HCT116 (cell line): ENCODE data around the gene ANO8. TPM values are rescaled to one million over a fixed set of nuclear protein-coding genes. Genes with fewer than 3 reads are reported as not detected.
A peak's percentile ranks its signal among the peaks of the same experiment; 100 is the strongest.

ENCODE experiments used
- ATAC-seq: fragments of 200-7000 bp; cut with Tn5 transposase; 2 replicates; pipeline ENCODE4 v1.9.1; 2020; ENCODE audit warnings: mild to moderate bottlenecking, moderate library complexity
- BruUV-seq: library from RNA; stranded (reverse); fragments of 400-500 nt; replicated peaks from 2 replicates; lab custom pipeline; 2021; lab: Mats Ljungman, UMichigan
- CTCF ChIA-PET: fragments of 300-600 bp; sonication (Branson Sonifier 250); formaldehyde crosslinking; loops from one replicate; lab custom pipeline; 2021; ENCODE audit warnings: antibody characterized with exemption; lab: Charles Lee
- POLR2A ChIA-PET: fragments of 300-600, 350-600 bp; sonication (Branson Sonifier 250); formaldehyde crosslinking; loops from one replicate; lab custom pipeline; 2021; ENCODE audit warnings: antibody characterized with exemption; lab: Charles Lee
- RAD21 ChIA-PET, 2 experiments: fragments of 300-600 bp; sonication (Branson Sonifier 250); formaldehyde crosslinking; loops; one replicate each; lab custom pipeline; 2023; ENCODE audit warnings: low total read pairs in 2 of 2; ENCODE audit not compliant: uncharacterized antibody in 2 of 2, unreplicated experiment in 2 of 2, low non-redundant PET in 1 of 2; lab: Charles Lee
- DNase-seq: peaks from one replicate; pipeline ENCODE4 v3.0.0-alpha.2; 2010; ENCODE audit warnings: low read depth, low spot score
- H2AFZ ChIP-seq: fragments of 200-600 bp; shearing (Covaris generic), sonication (generic); 2 replicates; pipeline ENCODE4 v1.6.1; 2017; ENCODE audit warnings: low read depth, mixed run types, mixed read lengths, antibody characterized with exemption, low read length; ENCODE audit not compliant: poor library complexity, severe bottlenecking
- H3K27ac ChIP-seq: 2 replicates; pipeline ENCODE4 v1.5.1; 2012; ENCODE audit warnings: low read depth, low read length
- H3K27me3 ChIP-seq: fragments of 200-600 bp; sonication (generic); 2 replicates; pipeline ENCODE4 v1.6.1; 2016; ENCODE audit warnings: mixed run types, low read length, mixed read lengths; ENCODE audit not compliant: insufficient read depth
- H3K36me3 ChIP-seq, 2 experiments: fragments of 200-500 bp in 1 of 2; fragments of 200-600 bp in 1 of 2; sonication (Bioruptor generic) in 1 of 2; sonication (generic) in 1 of 2; 2 replicates each; pipeline versions ENCODE4 v1.5.1 to v1.6.1; 2014 to 2016; ENCODE audit warnings: low read length in 2 of 2, inconsistent platforms in 1 of 2, mixed read lengths in 1 of 2, mixed run types in 1 of 2; ENCODE audit not compliant: insufficient read depth in 2 of 2, control insufficient read depth in 1 of 2
- H3K4me1 ChIP-seq, 2 experiments: fragments of 200-600 bp in 1 of 2; sonication (generic) in 1 of 2; 2 replicates each; pipeline versions ENCODE4 v1.5.1 to v1.6.1; 2012 to 2017; ENCODE audit warnings: low read length in 2 of 2, inconsistent platforms in 1 of 2, mild to moderate bottlenecking in 1 of 2, mixed read lengths in 1 of 2, mixed run types in 1 of 2, moderate library complexity in 1 of 2; ENCODE audit not compliant: insufficient read depth in 2 of 2, control insufficient read depth in 1 of 2
- H3K4me2 ChIP-seq: fragments of 200-600 bp; sonication (generic); 2 replicates; pipeline ENCODE4 v1.6.1; 2017; ENCODE audit warnings: mixed run types, low read length, mixed read lengths
- H3K4me3 ChIP-seq, 2 experiments: fragments of 200-600 bp in 1 of 2; sonication (generic) in 1 of 2; replicated peaks in 1 of 2; 2 replicates each; pipeline ENCODE4 v1.5.1; 2011 to 2016; ENCODE audit warnings: low read length in 2 of 2, control low read depth in 1 of 2, low read depth in 1 of 2, mild to moderate bottlenecking in 1 of 2, mixed read lengths in 1 of 2, mixed run types in 1 of 2
- H3K79me2 ChIP-seq: fragments of 200-600 bp; sonication (generic); 2 replicates; pipeline ENCODE4 v1.6.1; 2017; ENCODE audit warnings: mild to moderate bottlenecking, mixed run types, low read length, moderate library complexity, mixed read lengths; ENCODE audit not compliant: insufficient read depth
- H3K9ac ChIP-seq: fragments of 200-600 bp; sonication (generic); 2 replicates; pipeline ENCODE4 v1.6.1; 2016; ENCODE audit warnings: low read length, mixed read lengths
- H3K9me2 ChIP-seq: fragments of 200-600 bp; sonication (generic), shearing (Covaris generic); 2 replicates; pipeline ENCODE4 v1.6.1; 2017; ENCODE audit warnings: mixed run types, mild to moderate bottlenecking, moderate library complexity; ENCODE audit not compliant: insufficient read depth
- H3K9me3 ChIP-seq, 2 experiments: fragments of 200-500 bp in 1 of 2; fragments of 200-600 bp in 1 of 2; sonication (Bioruptor generic) in 1 of 2; sonication (generic) in 1 of 2; 2 replicates each; pipeline ENCODE4 v1.6.1; 2014 to 2017; ENCODE audit warnings: low read length in 2 of 2, mixed read lengths in 2 of 2, inconsistent platforms in 1 of 2, low read depth in 1 of 2, mild to moderate bottlenecking in 1 of 2, mixed run types in 1 of 2, moderate library complexity in 1 of 2; ENCODE audit not compliant: control insufficient read depth in 1 of 2, insufficient read depth in 1 of 2
- H4K20me1 ChIP-seq: fragments of 200-600 bp; sonication (generic), shearing (Covaris generic); 2 replicates; pipeline ENCODE4 v1.6.1; 2017; ENCODE audit warnings: mixed run types, mild to moderate bottlenecking, moderate library complexity; ENCODE audit not compliant: insufficient read depth
- CBX3 ChIP-seq: IDR thresholded peaks from 2 replicates; pipeline ENCODE4 v1.6.1; 2012; ENCODE audit warnings: low read depth
- CEBPB ChIP-seq: IDR thresholded peaks from 2 replicates; pipeline ENCODE4 v1.6.1; 2012; ENCODE audit warnings: low read depth
- EGR1 ChIP-seq: IDR thresholded peaks from 2 replicates; pipeline ENCODE4 v1.6.1; 2012; ENCODE audit warnings: low read depth
- EZH2 ChIP-seq: fragments of 200-600 bp; sonication (generic); IDR thresholded peaks from 2 replicates; pipeline ENCODE4 v1.6.1; 2017; ENCODE audit warnings: antibody characterized with exemption, mixed run types
- EZH2phosphoT487 ChIP-seq: fragments of 200-600 bp; IDR thresholded peaks from 2 replicates; pipeline ENCODE4 v1.6.1; 2018; ENCODE audit warnings: antibody characterized with exemption, borderline replicate concordance
- JUND ChIP-seq: IDR thresholded peaks from 2 replicates; pipeline ENCODE4 v1.6.1; 2012
- intact Hi-C: fragments of 100-400 bp; cut with micrococcal nuclease; formaldehyde crosslinking; loops from 2 replicates; pipeline ENCODE4 v1.10.0; 2022
- total RNA-seq: library from RNA; stranded (reverse); gene quantifications from one replicate; pipeline ENCODE4 v1.2.1, GENCODE V29; 2021; ENCODE audit not compliant: unreplicated experiment
- TF ChIP-seq, protein P1 (sequence below): IDR thresholded peaks from 2 replicates; pipeline ENCODE4 v1.6.1; 2012
- TF ChIP-seq, protein P2 (sequence below), 3 experiments: fragments of 200-600 bp in 1 of 3; sonication (generic) in 1 of 3; IDR thresholded peaks in 2 of 3; conservative IDR thresholded peaks in 1 of 3; 2 replicates each; pipeline ENCODE4 v1.5.1; 2012 to 2017; ENCODE audit warnings: low read depth in 2 of 3, low read length in 2 of 3, antibody characterized with exemption in 1 of 3, borderline replicate concordance in 1 of 3, control low read depth in 1 of 3, mild to moderate bottlenecking in 1 of 3, mixed read lengths in 1 of 3, mixed run types in 1 of 3, moderate library complexity in 1 of 3; ENCODE audit not compliant: insufficient read depth in 1 of 3
- TF ChIP-seq, protein P3 (sequence below): IDR thresholded peaks from 2 replicates; pipeline ENCODE4 v1.6.1; 2011; ENCODE audit warnings: mild to moderate bottlenecking, low read length, moderate library complexity; ENCODE audit not compliant: insufficient replicate concordance; ENCODE audit errors: extremely low read depth

Gene ANO8
- total RNA-seq, 1 experiment from 2014 or later, result 22.9 TPM

DNA sequence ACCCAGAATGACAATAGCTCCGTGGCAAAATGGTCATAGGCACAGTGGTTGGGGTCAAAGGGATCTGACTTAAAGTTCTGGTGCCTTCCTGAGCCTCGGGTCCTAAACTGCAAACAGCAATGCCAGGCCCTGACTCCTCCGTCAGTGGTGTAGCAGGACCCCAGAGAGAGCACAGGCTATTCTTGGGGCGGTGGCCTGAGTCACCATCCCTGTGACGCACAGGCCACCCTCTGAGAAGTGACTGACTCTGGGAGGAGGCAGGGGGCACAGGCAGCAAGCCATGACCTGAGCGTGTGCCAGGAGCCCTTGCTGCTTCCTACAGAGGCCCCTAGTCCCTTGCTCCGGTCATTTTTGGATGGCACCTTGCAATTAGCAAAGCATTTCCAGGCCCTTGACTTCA, 23.7 kb upstream of the ANO8 start:
- peak overlapping the region; percentile 47 for H3K4me2 ChIP-seq
- POLR2A ChIA-PET, result no interaction called here
- CTCF ChIA-PET, result interaction anchor here (1.0 to 1.8 kb wide), 2 partner anchors 10 to 13 kb away, joined by 4 read pairs; no protein-coding TSS in a partner anchor
- H3K27ac ChIP-seq, result no peak overlapping the region
- no TSS peak for BruUV-seq
- H3K36me3 ChIP-seq, result no peaks in the 10 kb centered on the region
- H3K4me1 ChIP-seq, result peaks cover 6 to 10% of the 10 kb centered on the region in 2 experiments; a peak in 3 of 4 replicates
- no peak overlapping the region for H2AFZ ChIP-seq
- intact Hi-C loops, result no loop called here
- no peaks in the 10 kb centered on the region for H4K20me1 ChIP-seq
- ATAC-seq (peak; percentile 91), DNase-seq (peak; percentile 37)
- no peaks in the 10 kb centered on the region for H3K9me2 ChIP-seq
- no peaks in the 10 kb centered on the region for H3K9me3 ChIP-seq
- RAD21 ChIA-PET, result no interaction called here
- H3K9ac ChIP-seq, result peak overlapping the region; percentile 11; the same call in 1 of the 2 replicates
- TF ChIP-seq EZH2 (no peak), JUND (no peak), EZH2phosphoT487 (no peak), CBX3 (no peak), EGR1 (no peak), CEBPB (no peak)
- TF ChIP-seq, protein P1, sequence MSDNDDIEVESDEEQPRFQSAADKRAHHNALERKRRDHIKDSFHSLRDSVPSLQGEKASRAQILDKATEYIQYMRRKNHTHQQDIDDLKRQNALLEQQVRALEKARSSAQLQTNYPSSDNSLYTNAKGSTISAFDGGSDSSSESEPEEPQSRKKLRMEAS, result no peak
- TF ChIP-seq, protein P2, sequence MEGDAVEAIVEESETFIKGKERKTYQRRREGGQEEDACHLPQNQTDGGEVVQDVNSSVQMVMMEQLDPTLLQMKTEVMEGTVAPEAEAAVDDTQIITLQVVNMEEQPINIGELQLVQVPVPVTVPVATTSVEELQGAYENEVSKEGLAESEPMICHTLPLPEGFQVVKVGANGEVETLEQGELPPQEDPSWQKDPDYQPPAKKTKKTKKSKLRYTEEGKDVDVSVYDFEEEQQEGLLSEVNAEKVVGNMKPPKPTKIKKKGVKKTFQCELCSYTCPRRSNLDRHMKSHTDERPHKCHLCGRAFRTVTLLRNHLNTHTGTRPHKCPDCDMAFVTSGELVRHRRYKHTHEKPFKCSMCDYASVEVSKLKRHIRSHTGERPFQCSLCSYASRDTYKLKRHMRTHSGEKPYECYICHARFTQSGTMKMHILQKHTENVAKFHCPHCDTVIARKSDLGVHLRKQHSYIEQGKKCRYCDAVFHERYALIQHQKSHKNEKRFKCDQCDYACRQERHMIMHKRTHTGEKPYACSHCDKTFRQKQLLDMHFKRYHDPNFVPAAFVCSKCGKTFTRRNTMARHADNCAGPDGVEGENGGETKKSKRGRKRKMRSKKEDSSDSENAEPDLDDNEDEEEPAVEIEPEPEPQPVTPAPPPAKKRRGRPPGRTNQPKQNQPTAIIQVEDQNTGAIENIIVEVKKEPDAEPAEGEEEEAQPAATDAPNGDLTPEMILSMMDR (IDR thresholded peaks at IDR 0.05 in 2 of 3, conservative IDR thresholded peaks at IDR 0.05 in 1 of 3; ENCODE audit: borderline replicate concordance in 1 of 3, insufficient read depth in 1 of 3, low read depth in 2 of 3, low read length in 2 of 3), result no peak
- TF ChIP-seq, protein P3, sequence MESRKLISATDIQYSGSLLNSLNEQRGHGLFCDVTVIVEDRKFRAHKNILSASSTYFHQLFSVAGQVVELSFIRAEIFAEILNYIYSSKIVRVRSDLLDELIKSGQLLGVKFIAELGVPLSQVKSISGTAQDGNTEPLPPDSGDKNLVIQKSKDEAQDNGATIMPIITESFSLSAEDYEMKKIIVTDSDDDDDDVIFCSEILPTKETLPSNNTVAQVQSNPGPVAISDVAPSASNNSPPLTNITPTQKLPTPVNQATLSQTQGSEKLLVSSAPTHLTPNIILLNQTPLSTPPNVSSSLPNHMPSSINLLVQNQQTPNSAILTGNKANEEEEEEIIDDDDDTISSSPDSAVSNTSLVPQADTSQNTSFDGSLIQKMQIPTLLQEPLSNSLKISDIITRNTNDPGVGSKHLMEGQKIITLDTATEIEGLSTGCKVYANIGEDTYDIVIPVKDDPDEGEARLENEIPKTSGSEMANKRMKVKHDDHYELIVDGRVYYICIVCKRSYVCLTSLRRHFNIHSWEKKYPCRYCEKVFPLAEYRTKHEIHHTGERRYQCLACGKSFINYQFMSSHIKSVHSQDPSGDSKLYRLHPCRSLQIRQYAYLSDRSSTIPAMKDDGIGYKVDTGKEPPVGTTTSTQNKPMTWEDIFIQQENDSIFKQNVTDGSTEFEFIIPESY, result no peak
- no peaks in the 10 kb centered on the region for H3K27me3 ChIP-seq
- no peaks in the 10 kb centered on the region for H3K79me2 ChIP-seq
- no peak overlapping the region for H3K4me3 ChIP-seq
